B cell (primary cell): ENCODE data around the gene DDA1.

Experiments
- EZH2 ChIP-seq: IDR thresholded peaks from 2 replicates; pipeline ENCODE4 v1.6.1; 2012; ENCODE audit warnings: borderline replicate concordance, low read depth, mild to moderate bottlenecking, moderate library complexity, low read length; ENCODE audit not compliant: insufficient read depth, poor library complexity, severe bottlenecking
- TF ChIP-seq, protein P1 (sequence below): fragments of 200-600 bp; IDR thresholded peaks from one replicate; pipeline ENCODE4 v1.8.0; 2022; ENCODE audit warnings: antibody characterized with exemption, mild to moderate bottlenecking

DNA sequence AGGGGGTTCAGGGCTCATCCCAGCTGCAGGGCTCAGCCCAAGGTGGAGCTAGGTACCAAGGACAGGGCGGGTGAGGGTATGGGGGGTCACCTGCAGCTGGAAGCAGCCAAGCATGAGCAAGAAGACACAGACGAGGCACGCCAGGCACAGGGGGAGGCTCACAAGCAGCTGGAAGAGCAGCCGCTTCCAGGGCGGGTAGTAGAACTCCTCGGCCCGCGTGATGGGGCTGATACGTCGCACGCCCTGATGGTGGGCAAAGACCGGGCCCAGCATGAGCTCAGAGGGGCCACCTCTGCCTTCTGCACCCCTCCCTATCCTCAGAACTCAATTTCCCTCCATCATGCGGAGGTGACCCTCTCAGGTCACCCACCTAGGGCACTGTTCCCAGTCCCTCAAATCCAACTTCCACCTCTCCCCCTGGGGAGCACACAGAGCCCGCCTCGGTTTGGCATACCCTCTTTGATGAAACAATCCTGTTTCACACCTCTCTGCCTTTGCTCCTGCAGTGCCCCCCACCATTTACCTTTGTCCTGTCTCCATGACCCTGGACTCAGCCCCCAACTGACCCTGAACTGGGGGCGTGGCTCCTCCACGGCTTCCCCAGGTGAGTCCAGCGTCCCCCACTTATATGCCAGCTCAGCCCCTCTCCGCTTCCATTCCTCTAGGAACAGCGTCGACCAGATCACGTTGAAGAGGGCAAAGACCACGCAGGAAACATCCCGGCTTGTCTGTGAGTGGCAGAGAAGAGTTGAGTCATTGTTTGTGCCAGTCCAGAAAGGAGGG is 21.1 kb downstream of the DDA1 start:
- TF ChIP-seq, protein P1, sequence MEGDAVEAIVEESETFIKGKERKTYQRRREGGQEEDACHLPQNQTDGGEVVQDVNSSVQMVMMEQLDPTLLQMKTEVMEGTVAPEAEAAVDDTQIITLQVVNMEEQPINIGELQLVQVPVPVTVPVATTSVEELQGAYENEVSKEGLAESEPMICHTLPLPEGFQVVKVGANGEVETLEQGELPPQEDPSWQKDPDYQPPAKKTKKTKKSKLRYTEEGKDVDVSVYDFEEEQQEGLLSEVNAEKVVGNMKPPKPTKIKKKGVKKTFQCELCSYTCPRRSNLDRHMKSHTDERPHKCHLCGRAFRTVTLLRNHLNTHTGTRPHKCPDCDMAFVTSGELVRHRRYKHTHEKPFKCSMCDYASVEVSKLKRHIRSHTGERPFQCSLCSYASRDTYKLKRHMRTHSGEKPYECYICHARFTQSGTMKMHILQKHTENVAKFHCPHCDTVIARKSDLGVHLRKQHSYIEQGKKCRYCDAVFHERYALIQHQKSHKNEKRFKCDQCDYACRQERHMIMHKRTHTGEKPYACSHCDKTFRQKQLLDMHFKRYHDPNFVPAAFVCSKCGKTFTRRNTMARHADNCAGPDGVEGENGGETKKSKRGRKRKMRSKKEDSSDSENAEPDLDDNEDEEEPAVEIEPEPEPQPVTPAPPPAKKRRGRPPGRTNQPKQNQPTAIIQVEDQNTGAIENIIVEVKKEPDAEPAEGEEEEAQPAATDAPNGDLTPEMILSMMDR, result no peak
- TF ChIP-seq EZH2, result no peak
